ENCODE results near the gene NXPH1.

- no peak for TF ChIP-seq CTCF (conservative IDR thresholded peaks at IDR 0.05; ENCODE audit: low read depth, low read length)
- no peak for TF ChIP-seq EZH2 (IDR thresholded peaks at IDR 0.05; ENCODE audit: borderline replicate concordance, low read depth, low read length, poor library complexity, severe bottlenecking)
Measured at GRCh38 chr7:8591289-8591688, 157.9 kb downstream of the NXPH1 start.

Data from A673 (cell line).